ENCODE data around the gene MRPS33.

DNA sequence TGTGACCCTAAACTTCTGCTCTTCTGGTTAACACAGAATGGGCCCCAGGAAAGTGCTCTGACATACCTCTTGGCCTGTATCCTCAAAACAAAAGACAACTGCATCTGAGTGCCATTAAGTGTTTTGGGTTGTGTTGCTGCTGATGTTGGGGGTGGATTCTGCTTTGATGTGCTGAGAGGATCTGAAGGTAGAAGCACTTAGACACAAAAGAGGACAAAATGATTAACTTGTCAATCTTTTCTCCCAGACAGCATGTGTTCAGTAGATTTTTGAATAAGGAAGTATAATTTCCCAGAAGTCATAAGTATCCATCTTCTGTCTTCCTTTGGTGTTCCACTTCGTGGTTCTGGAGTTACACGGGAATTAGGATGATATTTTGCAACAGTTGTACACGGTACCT is 43.0 kb upstream of the MRPS33 start:
- TF ChIP-seq, protein P1, sequence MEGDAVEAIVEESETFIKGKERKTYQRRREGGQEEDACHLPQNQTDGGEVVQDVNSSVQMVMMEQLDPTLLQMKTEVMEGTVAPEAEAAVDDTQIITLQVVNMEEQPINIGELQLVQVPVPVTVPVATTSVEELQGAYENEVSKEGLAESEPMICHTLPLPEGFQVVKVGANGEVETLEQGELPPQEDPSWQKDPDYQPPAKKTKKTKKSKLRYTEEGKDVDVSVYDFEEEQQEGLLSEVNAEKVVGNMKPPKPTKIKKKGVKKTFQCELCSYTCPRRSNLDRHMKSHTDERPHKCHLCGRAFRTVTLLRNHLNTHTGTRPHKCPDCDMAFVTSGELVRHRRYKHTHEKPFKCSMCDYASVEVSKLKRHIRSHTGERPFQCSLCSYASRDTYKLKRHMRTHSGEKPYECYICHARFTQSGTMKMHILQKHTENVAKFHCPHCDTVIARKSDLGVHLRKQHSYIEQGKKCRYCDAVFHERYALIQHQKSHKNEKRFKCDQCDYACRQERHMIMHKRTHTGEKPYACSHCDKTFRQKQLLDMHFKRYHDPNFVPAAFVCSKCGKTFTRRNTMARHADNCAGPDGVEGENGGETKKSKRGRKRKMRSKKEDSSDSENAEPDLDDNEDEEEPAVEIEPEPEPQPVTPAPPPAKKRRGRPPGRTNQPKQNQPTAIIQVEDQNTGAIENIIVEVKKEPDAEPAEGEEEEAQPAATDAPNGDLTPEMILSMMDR (conservative IDR thresholded peaks at IDR 0.05; ENCODE audit: low read length): no peak
- TF ChIP-seq EZH2phosphoT487 (IDR thresholded peaks at IDR 0.05; ENCODE audit: borderline replicate concordance): no peak
